Adrenal gland (tissue), 12 donors: ENCODE data around the gene TMEM138. TPM values are rescaled to one million over a fixed set of nuclear protein-coding genes. Genes with fewer than 3 reads are reported as not detected.

ENCODE experiments used
- DNase-seq, 7 donors: peaks; one replicate each; pipeline ENCODE4 v3.0.0-alpha.2; 2019 to 2020
- H3K27ac ChIP-seq, 5 donors: fragments of 200-600 bp; sonication (generic) in 4 of 5; 1 replicate in 3 of 5; 2 replicates in 2 of 5; pipeline versions ENCODE4 v1.5.1 to v1.8.0; 2016 to 2020; ENCODE audit warnings: mild to moderate bottlenecking in 1 of 5
- H3K27me3 ChIP-seq: fragments of 200-600 bp; 2 replicates; pipeline ENCODE4 v1.8.0; 2021
- H3K36me3 ChIP-seq, 2 donors: fragments of 200-600 bp; replicated peaks in 1 of 2; 1 replicate in 1 of 2; 2 replicates in 1 of 2; pipeline versions ENCODE4 v1.5.1 to v1.8.0; 2018 to 2022
- H3K4me1 ChIP-seq, 2 donors: fragments of 200-600 bp; replicated peaks in 1 of 2; 1 replicate in 1 of 2; 2 replicates in 1 of 2; pipeline versions ENCODE4 v1.5.1 to v1.8.0; 2018 to 2021
- H3K4me3 ChIP-seq, 4 donors: fragments of 200-600 bp; sonication (generic) in 3 of 4; one replicate each; pipeline ENCODE4 v1.5.1; 2016 to 2018
- H3K9me3 ChIP-seq, 3 donors: fragments of 200-600 bp; sonication (generic) in 1 of 3; replicated peaks in 1 of 3; 1 replicate in 2 of 3; 2 replicates in 1 of 3; pipeline versions ENCODE4 v1.5.1 to v1.8.0; 2016 to 2021
- CTCF ChIP-seq, 6 experiments: fragments of 450-650 bp in 4 of 6; fragments of 200-600 bp in 2 of 6; sonication (generic) in 1 of 6; IDR thresholded peaks; 1 replicate in 5 of 6; 2 replicates in 1 of 6; pipeline versions ENCODE4 v1.5.1 to v1.8.0; 2016 to 2021; ENCODE audit warnings: antibody characterized with exemption in 6 of 6, mild to moderate bottlenecking in 2 of 6, moderate library complexity in 1 of 6
- POLR2A ChIP-seq, 2 donors: fragments of 450-650 bp; IDR thresholded peaks; one replicate each; pipeline ENCODE4 v1.6.1; 2017; ENCODE audit warnings: antibody characterized with exemption in 2 of 2, mild to moderate bottlenecking in 2 of 2, moderate library complexity in 1 of 2
- WGBS, 4 donors: extraction: QIAGEN DNeasy Blood & Tissue Kit in 2 of 4; methylation state at CpG; one replicate each; pipeline versions ENCODE4 v1.1.5 to v1.1.7; 2013 to 2017; 5-methylcytosine and 5-hydroxymethylcytosine counted together
- intact Hi-C, 2 donors: fragments of 100-400 bp; cut with DNase I; formaldehyde crosslinking; loops; one replicate each; pipeline versions ENCODE4 v1.14.1 to v1.15.0; 2022 to 2023
- polyA plus RNA-seq, 3 donors: library from polyadenylated mRNA; stranded (reverse); fragments of 200-250 nt in 2 of 3; fragments of 350-450 nt in 1 of 3; fragmentation: Illumina TruSeq in 1 of 3; extraction: RNeasy Lipid Tissue Mini Kit (QIAGEN cat#74804) in 1 of 3; gene quantifications; one replicate each; pipeline ENCODE4 v1.2.3, GENCODE V29; 2013 to 2014
- total RNA-seq, 9 donors: library from RNA; depleted of rRNA in 4 of 9; stranded (reverse); fragments of >200 nt in 4 of 9; fragments of 120-200 nt in 1 of 9; fragmentation: NEBNext Ultra II Directional in 1 of 9; extraction: Animal tissue kit (Norgen Biotek cat#: 25700) in 1 of 9; gene quantifications; one replicate each; pipeline versions ENCODE4 v1.1.0 to v1.2.4, GENCODE V29; 2013 to 2023
- donor health status: healthy with polysubstance abuse.
- donor health status: Bipolar disorder and iron deficiency.
- donor health status: DM: yes; HTN: yes; CAD: no.
- donor health status: DM: no; HTN: no; CAD: no.
- donor health status: DM: no; HTN: no; CAD: no.
- donor health status: DM: yes; HTN: yes; CAD: no.

Gene TMEM138
- total and polyA plus RNA-seq, 12 donors, result 79.4 to 276 (median 147) TPM

GRCh38 chr11:61354208-61354607, 8.0 kb upstream of the TMEM138 start:
- H3K4me1 ChIP-seq, result peaks cover 40 to 74% of the 10 kb centered on the region in 2 donors
- intact Hi-C loops, result no loop called here
- 48 to 56% (median 50%) methylated on average over 2 of the region's 2 CpGs for WGBS, 4 donors
- H3K36me3 ChIP-seq, result peaks cover 0 to 50% of the 10 kb centered on the region in 2 donors
- peak overlapping the region; percentile 19 to 88 (median 73) for H3K27ac ChIP-seq
- no peak for TF ChIP-seq POLR2A (IDR thresholded peaks at IDR 0.05)
- no peak overlapping the region for H3K4me3 ChIP-seq
- peak in 1 of 7 donors; percentile 34 for DNase-seq
- H3K9me3 ChIP-seq, result no peaks in the 10 kb centered on the region
- H3K27me3 ChIP-seq, result no peaks in the 10 kb centered on the region

- Histone ChIP-seq H3K36me3 (peaks cover 0 to 29% of the 10 kb centered on the region in 2 donors), H3K4me3 (no peak overlapping the region), H3K27me3 (no peaks in the 10 kb centered on the region), H3K9me3 (no peaks in the 10 kb centered on the region), H3K27ac (peak overlapping the region; percentile 5 to 81 (median 66)), H3K4me1 (peaks cover 47 to 77% of the 10 kb centered on the region in 2 donors)
- WGBS, 4 donors, result 60 to 83% (median 68%) methylated on average over 1 to 4 of the region's 4 CpGs
- DNase-seq, result no peak
- TF ChIP-seq CTCF (IDR thresholded peaks at IDR 0.05) (no peak), POLR2A (IDR thresholded peaks at IDR 0.05) (no peak)
- intact Hi-C loops, result no loop called here
These were observed 5.5 kb upstream of the TMEM138 start for GRCh38 chr11:61356706-61357105.

GRCh38 chr11:61357233-61357893, 4.8 kb upstream of the TMEM138 start:
- Histone ChIP-seq H3K4me3 (no peak overlapping the region), H3K9me3 (no peaks in the 10 kb centered on the region), H3K4me1 (peaks cover 42 to 74% of the 10 kb centered on the region in 2 donors), H3K36me3 (peaks cover 0 to 22% of the 10 kb centered on the region in 2 donors), H3K27ac (peak overlapping the region; percentile 5 to 81 (median 66)), H3K27me3 (no peaks in the 10 kb centered on the region)
- intact Hi-C loops, result no loop called here
- TF ChIP-seq CTCF (IDR thresholded peaks at IDR 0.05) (no peak), POLR2A (IDR thresholded peaks at IDR 0.05) (peak in 1 of 2 donors; percentile 29)
- DNase-seq, result no peak
- 72 to 86% (median 79%) methylated on average over 6 to 9 of the region's 9 CpGs for WGBS, 4 donors

GRCh38 chr11:61357894-61358239, 4.3 kb upstream of the TMEM138 start:
- Histone ChIP-seq H3K4me1 (peaks cover 42 to 69% of the 10 kb centered on the region in 2 donors), H3K36me3 (peaks cover 0 to 17% of the 10 kb centered on the region in 2 donors), H3K27me3 (no peaks in the 10 kb centered on the region), H3K27ac (peak overlapping the region in 4 of 5 donors; percentile 5 to 81 (median 69)), H3K9me3 (no peaks in the 10 kb centered on the region), H3K4me3 (no peak overlapping the region)
- DNase-seq, result no peak
- WGBS, 4 donors, result 93 to 94% (median 93%) methylated on average over 6 of the region's 6 CpGs
- TF ChIP-seq POLR2A (IDR thresholded peaks at IDR 0.05), result no peak
- no peak for TF ChIP-seq CTCF (IDR thresholded peaks at IDR 0.05)
- intact Hi-C loops, result no loop called here

GRCh38 chr11:61358566-61358965, 3.6 kb upstream of the TMEM138 start:
- TF ChIP-seq POLR2A (IDR thresholded peaks at IDR 0.05), result no peak
- no peak for TF ChIP-seq CTCF (IDR thresholded peaks at IDR 0.05)
- H3K27me3 ChIP-seq, result no peaks in the 10 kb centered on the region
- intact Hi-C loops, result no loop called here
- H3K36me3 ChIP-seq, result peaks cover 0 to 11% of the 10 kb centered on the region in 2 donors
- peaks cover 43 to 69% of the 10 kb centered on the region in 2 donors for H3K4me1 ChIP-seq
- no peak overlapping the region for H3K4me3 ChIP-seq
- no peak for DNase-seq
- peak overlapping the region in 3 of 5 donors; percentile 47 to 98 (median 95) for H3K27ac ChIP-seq
- WGBS, 4 donors, result 90 to 99% (median 97%) methylated on average over 10 to 11 of the region's 11 CpGs
- no peaks in the 10 kb centered on the region for H3K9me3 ChIP-seq
